Endothelial cell (in vitro differentiated cells): ENCODE data around the gene AFF2. TPM values are rescaled to one million over a fixed set of nuclear protein-coding genes. Genes with fewer than 3 reads are reported as not detected.

Experiments used
- DNase-seq: peaks from one replicate; pipeline ENCODE4 v3.0.0; 2021; ENCODE audit warnings: low spot score
- H3K27ac Mint-ChIP-seq: one replicate; pipeline ENCODE4 v1.8.0; 2021; ENCODE audit warnings: mixed read lengths, inconsistent platforms; ENCODE audit not compliant: unreplicated experiment
- H3K27me3 Mint-ChIP-seq: one replicate; pipeline ENCODE4 v1.8.0; 2021; ENCODE audit warnings: mild to moderate bottlenecking, moderate library complexity, mixed read lengths, inconsistent platforms; ENCODE audit not compliant: unreplicated experiment
- H3K36me3 Mint-ChIP-seq: one replicate; pipeline ENCODE4 v1.8.0; 2021; ENCODE audit warnings: mild to moderate bottlenecking, low read depth, mixed read lengths, inconsistent platforms; ENCODE audit not compliant: unreplicated experiment
- H3K4me1 Mint-ChIP-seq: one replicate; pipeline ENCODE4 v1.8.0; 2021; ENCODE audit warnings: mild to moderate bottlenecking, mixed read lengths, inconsistent platforms; ENCODE audit not compliant: unreplicated experiment
- H3K4me3 Mint-ChIP-seq: one replicate; pipeline ENCODE4 v1.8.0; 2021; ENCODE audit warnings: mild to moderate bottlenecking, mixed read lengths, inconsistent platforms; ENCODE audit not compliant: unreplicated experiment
- H3K9me3 Mint-ChIP-seq: one replicate; pipeline ENCODE4 v1.8.0; 2021; ENCODE audit warnings: mixed read lengths, inconsistent platforms; ENCODE audit not compliant: unreplicated experiment
- CTCF ChIP-seq: fragments of 200-600 bp; sonication (generic); IDR thresholded peaks from one replicate; pipeline ENCODE4 v1.5.0; 2021; ENCODE audit warnings: antibody characterized with exemption; ENCODE audit not compliant: unreplicated experiment
- total RNA-seq: library from RNA; stranded (reverse); fragmentation: NEBNext Ultra II Directional; extraction: Animal tissue kit (Norgen Biotek cat#: 25700); gene quantifications from one replicate; pipeline ENCODE4 v1.2.1, GENCODE V29; 2021; ENCODE audit not compliant: unreplicated experiment

Gene AFF2
- total RNA-seq, 1 donor from 2014 or later, result 9.3 TPM

GRCh38 chrX:148874636-148875246 is 374.3 kb downstream of the AFF2 start:
- Mint-ChIP-seq H3K4me3 (no peak overlapping the region), H3K9me3 (no peaks in the 10 kb centered on the region), H3K27ac (no peak overlapping the region), H3K36me3 (no peaks in the 10 kb centered on the region), H3K27me3 (no peaks in the 10 kb centered on the region), H3K4me1 (no peaks in the 10 kb centered on the region)
- TF ChIP-seq CTCF, result no peak
- no peak for DNase-seq

GRCh38 chrX:148878371-148878770 is 378.0 kb downstream of the AFF2 start:
- DNase-seq, result no peak

GRCh38 chrX:148885203-148885602 is 384.8 kb downstream of the AFF2 start:
- no peak for TF ChIP-seq CTCF
- DNase-seq, result no peak
- Mint-ChIP-seq H3K36me3 (no peaks in the 10 kb centered on the region), H3K27ac (no peak overlapping the region), H3K9me3 (no peaks in the 10 kb centered on the region), H3K4me1 (no peaks in the 10 kb centered on the region), H3K4me3 (no peak overlapping the region), H3K27me3 (no peaks in the 10 kb centered on the region)

More at GRCh38 chrX:148878371-148878770, 378.0 kb downstream of the AFF2 start:
- H3K4me1 Mint-ChIP-seq, result no peaks in the 10 kb centered on the region
- H3K36me3 Mint-ChIP-seq, result no peaks in the 10 kb centered on the region
- no peaks in the 10 kb centered on the region for H3K27me3 Mint-ChIP-seq
- H3K4me3 Mint-ChIP-seq, result no peak overlapping the region
- H3K27ac Mint-ChIP-seq, result no peak overlapping the region
- H3K9me3 Mint-ChIP-seq, result no peaks in the 10 kb centered on the region
- no peak for TF ChIP-seq CTCF

GRCh38 chrX:148893395-148893794 is 393.0 kb downstream of the AFF2 start:
- Mint-ChIP-seq H3K9me3 (no peaks in the 10 kb centered on the region), H3K27ac (no peak overlapping the region), H3K36me3 (no peaks in the 10 kb centered on the region), H3K4me3 (no peak overlapping the region), H3K27me3 (no peaks in the 10 kb centered on the region), H3K4me1 (peaks cover 3% of the 10 kb centered on the region)
- TF ChIP-seq CTCF, result no peak
- DNase-seq, result no peak

GRCh38 chrX:148902581-148902980 is 402.2 kb downstream of the AFF2 start:
- H3K27me3 Mint-ChIP-seq, result no peaks in the 10 kb centered on the region
- peaks cover 5% of the 10 kb centered on the region for H3K36me3 Mint-ChIP-seq
- no peaks in the 10 kb centered on the region for H3K9me3 Mint-ChIP-seq
- no peak for TF ChIP-seq CTCF
- no peak overlapping the region for H3K27ac Mint-ChIP-seq
- H3K4me1 Mint-ChIP-seq, result no peaks in the 10 kb centered on the region
- DNase-seq, result no peak
- no peak overlapping the region for H3K4me3 Mint-ChIP-seq
